GM12892 (cell line): Measurements from ENCODE around the gene FRMD4B.

Experiments
- POLR2A ChIP-seq: IDR thresholded peaks from 2 replicates; pipeline ENCODE4 v1.6.1; 2011; ENCODE audit warnings: low read depth, low read length, control low read depth
- POLR2AphosphoS5 ChIP-seq: IDR thresholded peaks from 2 replicates; pipeline ENCODE4 v1.6.1; 2011; ENCODE audit warnings: low read depth, low read length, control low read depth
- TAF1 ChIP-seq: IDR thresholded peaks from 2 replicates; pipeline ENCODE4 v1.6.1; 2011; ENCODE audit warnings: low read depth, mild to moderate bottlenecking, control low read depth, low read length, borderline replicate concordance

DNA sequence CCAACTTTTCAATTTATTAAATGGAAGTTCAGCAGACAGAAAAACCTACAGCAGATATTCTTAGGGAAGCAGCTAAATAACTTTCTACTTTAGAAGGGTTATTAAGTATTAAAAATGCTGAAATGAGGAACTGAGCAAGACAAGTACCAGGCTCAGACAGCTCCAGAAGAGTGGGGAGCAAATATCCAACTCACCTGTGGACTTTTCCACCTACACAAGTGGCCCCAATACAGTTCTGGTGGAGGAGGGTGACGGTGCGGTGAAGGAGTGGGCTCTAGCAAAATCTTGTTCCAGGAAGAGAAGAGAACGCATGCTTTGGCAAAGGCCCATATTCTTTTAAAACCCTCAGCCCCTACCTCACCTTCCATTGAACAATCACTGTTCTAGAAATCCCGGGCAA, 133.7 kb downstream of the FRMD4B start:
- TF ChIP-seq TAF1 (no peak), POLR2A (no peak), POLR2AphosphoS5 (no peak)
